ENCODE measurements around the gene MEOX1. TPM values are rescaled to one million over a fixed set of nuclear protein-coding genes. Genes with fewer than 3 reads are reported as not detected.

Gene MEOX1
- total RNA-seq, 1 donor: 6.0 TPM

DNA sequence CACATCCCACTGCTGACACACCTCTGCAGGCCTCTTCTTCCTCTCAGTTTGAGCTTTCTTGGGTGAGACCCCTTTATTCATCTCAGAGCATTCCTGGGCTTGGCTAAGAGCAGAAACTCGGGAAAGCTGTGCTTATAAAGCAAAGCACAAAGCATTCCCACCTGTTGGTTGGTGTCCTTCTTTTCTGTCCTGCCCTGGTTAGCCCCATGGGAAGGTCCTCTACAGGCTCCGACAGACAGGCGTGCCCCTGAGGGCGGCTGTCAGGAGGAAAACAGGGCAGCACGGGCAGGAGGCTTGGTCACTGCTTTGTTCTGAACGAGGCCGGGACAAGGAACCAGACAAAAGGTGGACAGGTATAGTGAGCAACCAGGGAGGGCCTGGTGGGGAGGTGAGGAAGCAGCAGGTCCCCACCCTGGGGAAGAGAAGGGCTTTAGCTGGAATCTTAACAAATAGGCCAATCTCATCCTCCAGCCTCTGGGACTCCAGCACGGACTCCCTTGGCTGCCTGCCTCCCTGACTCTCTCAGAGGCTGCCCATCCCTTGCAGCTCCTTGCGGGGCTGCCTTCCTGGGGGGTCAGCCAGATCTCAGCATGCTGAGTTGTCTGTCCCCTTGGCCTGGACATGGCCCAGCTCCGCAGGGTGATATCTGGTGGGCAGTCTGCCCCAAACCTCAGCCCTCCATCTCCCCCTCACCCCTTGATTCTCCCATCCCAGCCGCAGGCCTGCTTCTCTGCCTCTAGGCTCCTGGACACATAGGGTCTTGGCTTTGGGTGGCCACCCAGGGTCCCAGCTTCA is 1.7 kb downstream of the MEOX1 start:
- H3K4me3 ChIP-seq (ENCODE audit: low read depth, low read length): no peak overlapping the region
- no peak for TF ChIP-seq CTCF (IDR thresholded peaks at IDR 0.05; ENCODE audit: insufficient read depth, low read depth, low read length)
- no peak for DNase-seq (ENCODE audit: low read depth)

DNA sequence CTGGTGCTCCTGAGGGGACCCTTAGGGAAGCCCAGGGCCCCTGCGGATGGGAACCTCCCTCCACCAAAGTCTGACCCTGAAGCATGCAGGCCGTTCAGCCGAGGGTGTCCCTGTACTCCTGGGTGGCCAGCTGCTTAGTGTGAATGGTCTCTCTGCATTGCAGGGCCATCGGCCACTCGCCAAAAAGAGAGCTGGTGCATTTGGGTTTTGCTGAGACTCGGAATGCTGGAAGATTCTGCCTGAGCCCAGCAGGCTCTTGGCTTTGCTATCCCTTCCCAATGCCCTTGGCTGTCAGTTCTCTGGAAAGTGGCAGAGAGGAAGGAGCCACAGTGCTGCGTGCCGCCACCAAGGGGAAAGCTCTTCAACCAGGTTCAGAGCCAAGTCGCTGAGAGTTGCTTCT is 2.8 kb downstream of the MEOX1 start:
- H3K4me3 ChIP-seq (ENCODE audit: low read depth, low read length): no peak overlapping the region
- no peak for TF ChIP-seq CTCF (IDR thresholded peaks at IDR 0.05; ENCODE audit: insufficient read depth, low read depth, low read length)
- DNase-seq (ENCODE audit: low read depth): no peak

- peak; percentile 41 for DNase-seq (ENCODE audit: low read depth)
- no peak for TF ChIP-seq CTCF (IDR thresholded peaks at IDR 0.05; ENCODE audit: insufficient read depth, low read depth, low read length)
- no peak overlapping the region for H3K4me3 ChIP-seq (ENCODE audit: low read depth, low read length)
Measured at GRCh38 chr17:43655693-43656255, 5.9 kb downstream of the MEOX1 start.

- TF ChIP-seq CTCF (IDR thresholded peaks at IDR 0.05; ENCODE audit: insufficient read depth, low read depth, low read length): no peak
- no peak for DNase-seq (ENCODE audit: low read depth)
- no peak overlapping the region for H3K4me3 ChIP-seq (ENCODE audit: low read depth, low read length)
Measured at GRCh38 chr17:43652124-43652480, 9.6 kb downstream of the MEOX1 start.

- no peak for DNase-seq (ENCODE audit: low read depth)
- TF ChIP-seq CTCF (IDR thresholded peaks at IDR 0.05; ENCODE audit: insufficient read depth, low read depth, low read length): no peak
- no peak overlapping the region for H3K4me3 ChIP-seq (ENCODE audit: low read depth, low read length)
Measured at GRCh38 chr17:43650471-43650870, 11.3 kb downstream of the MEOX1 start.

DNA sequence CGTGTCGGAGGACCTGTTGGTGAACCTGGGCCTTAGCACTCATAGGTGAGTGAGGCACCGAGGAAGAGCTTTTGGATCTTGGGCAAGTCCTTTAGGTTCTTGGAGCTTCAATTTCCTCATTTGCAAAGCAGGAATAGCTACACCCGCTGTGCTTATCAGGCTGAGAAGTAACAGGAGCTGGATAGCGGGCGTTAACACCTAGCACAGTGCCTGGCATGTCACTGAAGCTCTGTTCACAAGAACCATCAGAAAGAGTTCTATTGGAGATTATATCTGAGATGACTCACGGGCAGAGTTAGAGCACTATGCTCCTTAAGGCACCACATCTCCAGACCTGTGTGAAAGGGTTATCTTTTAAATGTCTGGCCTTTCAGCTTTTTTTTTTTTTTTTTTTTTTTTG is 12.8 kb downstream of the MEOX1 start:
- no peak overlapping the region for H3K4me3 ChIP-seq (ENCODE audit: low read depth, low read length)
- TF ChIP-seq CTCF (IDR thresholded peaks at IDR 0.05; ENCODE audit: insufficient read depth, low read depth, low read length): no peak
- DNase-seq (ENCODE audit: low read depth): no peak
